ENCODE results near the gene AP1G1. TPM values are rescaled to one million over a fixed set of nuclear protein-coding genes. Genes with fewer than 3 reads are reported as not detected.

AP1G1 gene
- polyA plus RNA-seq, 3 donors = 6.7 to 43.8 (median 10.7) TPM

DNA sequence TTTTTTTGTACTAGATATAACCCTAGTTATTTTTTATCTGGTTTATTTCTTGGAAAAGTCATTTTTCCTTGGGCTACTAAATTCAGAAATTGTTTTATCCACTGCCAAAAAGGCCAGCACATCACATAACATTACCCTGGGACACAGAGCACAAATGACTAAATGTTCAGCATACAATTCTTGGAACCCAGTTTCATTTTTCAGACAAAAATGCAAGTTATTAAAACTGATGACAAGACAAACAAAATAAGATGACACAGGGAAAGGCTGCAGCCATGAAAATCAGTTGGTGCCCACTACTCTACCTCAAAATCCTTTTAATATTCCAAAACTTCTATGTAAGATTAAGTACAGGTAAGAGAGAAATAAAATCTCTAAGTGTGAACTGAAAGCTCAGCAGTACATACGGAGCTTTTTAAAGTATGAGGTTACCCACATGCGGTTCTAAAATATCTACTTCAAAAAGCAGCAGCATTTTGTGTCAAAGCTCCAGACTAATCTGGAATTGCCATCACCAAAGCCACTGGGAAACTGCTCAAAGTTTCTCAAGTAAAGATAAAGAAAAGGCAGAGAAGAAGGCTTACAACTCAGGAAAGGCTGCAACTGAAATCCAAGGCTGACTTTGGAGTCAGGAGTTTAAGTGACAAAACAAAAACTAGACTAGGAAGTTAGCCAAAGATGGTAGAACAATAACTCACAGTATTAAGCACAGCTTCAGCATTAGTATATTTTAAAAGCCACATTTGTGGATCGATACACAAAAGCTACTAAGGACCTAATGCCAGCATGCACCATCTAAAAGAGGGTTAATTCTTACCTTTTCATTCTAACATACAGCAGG lies 41.4 kb downstream of the AP1G1 start:
- TF ChIP-seq, protein P1, sequence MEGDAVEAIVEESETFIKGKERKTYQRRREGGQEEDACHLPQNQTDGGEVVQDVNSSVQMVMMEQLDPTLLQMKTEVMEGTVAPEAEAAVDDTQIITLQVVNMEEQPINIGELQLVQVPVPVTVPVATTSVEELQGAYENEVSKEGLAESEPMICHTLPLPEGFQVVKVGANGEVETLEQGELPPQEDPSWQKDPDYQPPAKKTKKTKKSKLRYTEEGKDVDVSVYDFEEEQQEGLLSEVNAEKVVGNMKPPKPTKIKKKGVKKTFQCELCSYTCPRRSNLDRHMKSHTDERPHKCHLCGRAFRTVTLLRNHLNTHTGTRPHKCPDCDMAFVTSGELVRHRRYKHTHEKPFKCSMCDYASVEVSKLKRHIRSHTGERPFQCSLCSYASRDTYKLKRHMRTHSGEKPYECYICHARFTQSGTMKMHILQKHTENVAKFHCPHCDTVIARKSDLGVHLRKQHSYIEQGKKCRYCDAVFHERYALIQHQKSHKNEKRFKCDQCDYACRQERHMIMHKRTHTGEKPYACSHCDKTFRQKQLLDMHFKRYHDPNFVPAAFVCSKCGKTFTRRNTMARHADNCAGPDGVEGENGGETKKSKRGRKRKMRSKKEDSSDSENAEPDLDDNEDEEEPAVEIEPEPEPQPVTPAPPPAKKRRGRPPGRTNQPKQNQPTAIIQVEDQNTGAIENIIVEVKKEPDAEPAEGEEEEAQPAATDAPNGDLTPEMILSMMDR (IDR thresholded peaks at IDR 0.05) = no peak

DNA sequence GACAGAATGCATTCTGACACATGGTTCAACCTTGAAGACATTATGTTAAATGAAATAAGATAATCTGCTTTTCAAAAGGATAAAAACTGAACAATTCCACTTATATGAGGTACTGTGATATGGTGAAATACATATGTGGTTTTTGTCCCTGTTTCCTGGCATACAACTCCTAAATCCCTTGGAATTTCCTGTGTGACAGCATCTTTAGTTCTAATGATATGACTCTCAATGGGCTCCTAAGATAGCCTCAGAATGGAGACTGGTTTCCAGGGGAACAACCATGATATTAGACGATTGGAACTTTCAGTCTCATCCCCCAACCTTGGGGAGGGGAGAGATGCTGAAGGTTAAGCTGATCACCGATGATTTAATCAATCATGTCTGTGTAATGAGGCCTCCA lies 46.4 kb downstream of the AP1G1 start:
- Histone ChIP-seq H3K4me3 (replicated peaks in 1 of 3; ENCODE audit: low read depth in 2 of 3, low read length in 3 of 3) (no peak overlapping the region), H3K9me3 (replicated peaks in 1 of 2; ENCODE audit: control insufficient read depth in 1 of 2, insufficient read depth in 1 of 2, low read length in 2 of 2) (no peaks in the 10 kb centered on the region), H3K27me3 (ENCODE audit: control insufficient read depth in 2 of 2, insufficient read depth in 2 of 2, low read length in 2 of 2) (no peaks in the 10 kb centered on the region), H3K4me1 (ENCODE audit: control insufficient read depth in 1 of 2, insufficient read depth in 2 of 2, low read length in 2 of 2) (no peaks in the 10 kb centered on the region), H3K9ac (ENCODE audit: insufficient read depth, low read length, poor library complexity, severe bottlenecking) (no peak overlapping the region), H3K4me2 (replicated peaks; ENCODE audit: extremely low read depth, low read length, poor library complexity, severe bottlenecking) (no peak overlapping the region), H3K27ac (ENCODE audit: low read depth in 1 of 2, low read length in 2 of 2) (no peak overlapping the region), H4K20me1 (ENCODE audit: insufficient read depth, low read length) (peaks cover 27% of the 10 kb centered on the region), H3K79me2 (ENCODE audit: insufficient read depth, low read length) (no peaks in the 10 kb centered on the region), H2AFZ (ENCODE audit: insufficient read depth, low read depth, low read length, poor library complexity, severe bottlenecking) (no peak overlapping the region), H3K36me3 (replicated peaks in 1 of 2; ENCODE audit: control insufficient read depth in 1 of 2, insufficient read depth in 2 of 2, low read length in 2 of 2) (peaks cover 93 to 96% of the 10 kb centered on the region in 2 donors)
- no peak overlapping the region for H3K4me3 Mint-ChIP-seq
- no peak for DNase-seq
- peaks cover 78 to 85% of the 10 kb centered on the region in 2 donors for H3K36me3 Mint-ChIP-seq
- no peaks in the 10 kb centered on the region for H3K27me3 Mint-ChIP-seq (ENCODE audit: low read depth in 3 of 3)
- intact Hi-C loops (cut with micrococcal nuclease) = no loop called here
- no peaks in the 10 kb centered on the region for H3K9me3 Mint-ChIP-seq
- WGBS (ENCODE audit: insufficient coverage) = 100% methylated on average over 1 of the region's 2 CpGs
- TF ChIP-seq, protein P1 (IDR thresholded peaks at IDR 0.05) = no peak
- H3K27ac Mint-ChIP-seq = peak overlapping the region in 1 of 7 donors; percentile 30
- H3K4me1 Mint-ChIP-seq = no peaks in the 10 kb centered on the region

More for the DNA sequence above, 41.4 kb downstream of the AP1G1 start:
- no peaks in the 10 kb centered on the region for H3K4me1 Mint-ChIP-seq
- peak overlapping the region in 1 of 7 donors; percentile 4 for H3K27ac Mint-ChIP-seq
- Histone ChIP-seq H3K4me1 (ENCODE audit: control insufficient read depth in 1 of 2, insufficient read depth in 2 of 2, low read length in 2 of 2) (no peaks in the 10 kb centered on the region), H3K9ac (ENCODE audit: insufficient read depth, low read length, poor library complexity, severe bottlenecking) (no peak overlapping the region), H4K20me1 (ENCODE audit: insufficient read depth, low read length) (peaks cover 40% of the 10 kb centered on the region), H3K79me2 (ENCODE audit: insufficient read depth, low read length) (no peaks in the 10 kb centered on the region), H3K4me2 (replicated peaks; ENCODE audit: extremely low read depth, low read length, poor library complexity, severe bottlenecking) (no peak overlapping the region), H3K9me3 (replicated peaks in 1 of 2; ENCODE audit: control insufficient read depth in 1 of 2, insufficient read depth in 1 of 2, low read length in 2 of 2) (no peaks in the 10 kb centered on the region), H3K4me3 (replicated peaks in 1 of 3; ENCODE audit: low read depth in 2 of 3, low read length in 3 of 3) (no peak overlapping the region), H3K27me3 (ENCODE audit: control insufficient read depth in 2 of 2, insufficient read depth in 2 of 2, low read length in 2 of 2) (no peaks in the 10 kb centered on the region), H3K36me3 (replicated peaks in 1 of 2; ENCODE audit: control insufficient read depth in 1 of 2, insufficient read depth in 2 of 2, low read length in 2 of 2) (peaks cover 86 to 100% of the 10 kb centered on the region in 2 donors), H3K27ac (ENCODE audit: low read depth in 1 of 2, low read length in 2 of 2) (no peak overlapping the region), H2AFZ (ENCODE audit: insufficient read depth, low read depth, low read length, poor library complexity, severe bottlenecking) (no peak overlapping the region)
- no peak overlapping the region for H3K4me3 Mint-ChIP-seq
- 84% methylated on average over 2 of the region's 3 CpGs for WGBS (ENCODE audit: insufficient coverage)
- intact Hi-C loops (cut with micrococcal nuclease) = no loop called here
- no peak for DNase-seq
- no peaks in the 10 kb centered on the region for H3K27me3 Mint-ChIP-seq (ENCODE audit: low read depth in 3 of 3)
- H3K9me3 Mint-ChIP-seq = no peaks in the 10 kb centered on the region
- peaks cover 77 to 88% of the 10 kb centered on the region in 2 donors for H3K36me3 Mint-ChIP-seq
